NB4 (cell line): ENCODE measurements around the gene DOCK2.

Source experiments
- CTCF ChIP-seq: IDR thresholded peaks from one replicate; pipeline ENCODE4 v1.5.1; 2012; ENCODE audit warnings: low read depth, low read length
- MAX ChIP-seq: IDR thresholded peaks from 2 replicates; pipeline ENCODE4 v1.6.1; 2011; ENCODE audit warnings: low read depth, low read length
- MYC ChIP-seq: IDR thresholded peaks from 2 replicates; pipeline ENCODE4 v1.6.1; 2011; ENCODE audit warnings: low read depth, low read length
- POLR2A ChIP-seq: IDR thresholded peaks from 2 replicates; pipeline ENCODE4 v1.6.1; 2011; ENCODE audit warnings: mild to moderate bottlenecking; ENCODE audit not compliant: insufficient read length; ENCODE audit errors: extremely low read depth

- no peak for TF ChIP-seq MYC
- TF ChIP-seq POLR2A, result no peak
- TF ChIP-seq CTCF, result no peak
- no peak for TF ChIP-seq MAX
These were observed 30.8 kb upstream of the DOCK2 start for GRCh38 chr5:169606279-169606678.
